Ovary (tissue), 3 donors: ENCODE results near the gene STUM.

Experiments used
- CTCF ChIP-seq, 3 donors: fragments of 450-650 bp in 2 of 3; fragments of 200-600 bp in 1 of 3; IDR thresholded peaks; one replicate each; pipeline versions ENCODE4 v1.5.1 to v1.8.0; 2016 to 2022; ENCODE audit warnings: antibody characterized with exemption in 3 of 3, mild to moderate bottlenecking in 1 of 3
- POLR2A ChIP-seq: fragments of 450-650 bp; IDR thresholded peaks from one replicate; pipeline ENCODE4 v1.6.1; 2017; ENCODE audit warnings: antibody characterized with exemption, mild to moderate bottlenecking, moderate library complexity
- donor health status: DM: no; HTN: no; CAD: no.

- TF ChIP-seq CTCF (IDR thresholded peaks at IDR 0.05) (no peak), POLR2A (no peak)
Observed at GRCh38 chr1:226632922-226633351, 84.4 kb downstream of the STUM start.
